ENCODE data around the gene TPP1. TPM values are rescaled to one million over a fixed set of nuclear protein-coding genes. Genes with fewer than 3 reads are reported as not detected.
A peak's percentile ranks its signal among the peaks of the same experiment; 100 is the strongest.

Gene TPP1
- total RNA-seq, 1 donor from 2014 or later = 207 TPM

GRCh38 chr11:6588018-6588417, 31.2 kb downstream of the TPP1 start:
- intact Hi-C loops (cut with DNase I) = no loop called here
- ATAC-seq = no peak
- peaks cover 12% of the 10 kb centered on the region for H3K9me3 ChIP-seq
- DNase-seq = no peak
- no peaks in the 10 kb centered on the region for H3K4me1 ChIP-seq
- TF ChIP-seq, protein P1, sequence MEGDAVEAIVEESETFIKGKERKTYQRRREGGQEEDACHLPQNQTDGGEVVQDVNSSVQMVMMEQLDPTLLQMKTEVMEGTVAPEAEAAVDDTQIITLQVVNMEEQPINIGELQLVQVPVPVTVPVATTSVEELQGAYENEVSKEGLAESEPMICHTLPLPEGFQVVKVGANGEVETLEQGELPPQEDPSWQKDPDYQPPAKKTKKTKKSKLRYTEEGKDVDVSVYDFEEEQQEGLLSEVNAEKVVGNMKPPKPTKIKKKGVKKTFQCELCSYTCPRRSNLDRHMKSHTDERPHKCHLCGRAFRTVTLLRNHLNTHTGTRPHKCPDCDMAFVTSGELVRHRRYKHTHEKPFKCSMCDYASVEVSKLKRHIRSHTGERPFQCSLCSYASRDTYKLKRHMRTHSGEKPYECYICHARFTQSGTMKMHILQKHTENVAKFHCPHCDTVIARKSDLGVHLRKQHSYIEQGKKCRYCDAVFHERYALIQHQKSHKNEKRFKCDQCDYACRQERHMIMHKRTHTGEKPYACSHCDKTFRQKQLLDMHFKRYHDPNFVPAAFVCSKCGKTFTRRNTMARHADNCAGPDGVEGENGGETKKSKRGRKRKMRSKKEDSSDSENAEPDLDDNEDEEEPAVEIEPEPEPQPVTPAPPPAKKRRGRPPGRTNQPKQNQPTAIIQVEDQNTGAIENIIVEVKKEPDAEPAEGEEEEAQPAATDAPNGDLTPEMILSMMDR (IDR thresholded peaks at IDR 0.05) = no peak
- H3K4me3 ChIP-seq = no peak overlapping the region
- H3K27ac ChIP-seq = no peak overlapping the region
- H3K27me3 ChIP-seq = no peaks in the 10 kb centered on the region
- H3K36me3 ChIP-seq = peaks cover 8% of the 10 kb centered on the region

DNA sequence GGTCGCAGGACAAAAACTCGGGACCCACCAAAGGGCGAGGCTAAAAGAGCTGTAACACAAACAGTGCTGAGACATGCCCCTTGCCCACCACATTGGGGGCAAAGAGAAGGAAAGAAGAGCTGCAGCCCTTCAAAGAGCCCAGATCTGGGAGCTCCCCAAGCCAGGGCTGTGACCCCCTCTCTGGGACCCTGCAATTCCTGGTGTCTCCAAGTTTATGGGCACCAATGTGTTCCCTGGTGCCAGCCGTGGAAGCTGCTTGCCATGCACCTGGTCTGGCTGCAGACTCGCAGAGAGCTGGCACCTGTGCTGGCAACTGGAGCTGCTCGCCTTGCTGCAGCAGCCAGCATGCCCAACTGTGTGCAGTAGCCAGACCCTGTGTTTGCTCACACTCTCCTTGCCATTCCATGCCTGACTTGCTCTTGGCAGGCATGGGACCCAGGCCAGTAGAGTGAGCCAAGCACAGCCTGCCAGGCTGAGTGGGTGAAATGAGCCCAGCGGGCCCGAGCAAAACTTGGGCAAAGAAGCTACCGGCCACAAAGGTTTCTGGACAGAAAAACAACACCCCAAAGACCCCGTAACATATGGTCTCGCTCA, 31.8 kb downstream of the TPP1 start:
- H3K27ac ChIP-seq = no peak overlapping the region
- DNase-seq (no peak), ATAC-seq (peak; percentile 58)
- H3K9me3 ChIP-seq = peaks cover 12% of the 10 kb centered on the region
- intact Hi-C loops (cut with DNase I) = no loop called here
- H3K36me3 ChIP-seq = peaks cover 5% of the 10 kb centered on the region
- no peak overlapping the region for H3K4me3 ChIP-seq
- TF ChIP-seq, protein P1 (IDR thresholded peaks at IDR 0.05) = no peak
- H3K4me1 ChIP-seq = no peaks in the 10 kb centered on the region
- H3K27me3 ChIP-seq = no peaks in the 10 kb centered on the region

GRCh38 chr11:6586434-6587359, 32.5 kb downstream of the TPP1 start:
- peaks cover under 1% of the 10 kb centered on the region for H3K36me3 ChIP-seq
- TF ChIP-seq, protein P1 (IDR thresholded peaks at IDR 0.05) = no peak
- H3K27ac ChIP-seq = no peak overlapping the region
- H3K9me3 ChIP-seq = peaks cover 12% of the 10 kb centered on the region
- H3K4me1 ChIP-seq = no peaks in the 10 kb centered on the region
- no peak overlapping the region for H3K4me3 ChIP-seq
- intact Hi-C loops (cut with DNase I) = no loop called here
- ATAC-seq (peak; percentile 26), DNase-seq (no peak)
- H3K27me3 ChIP-seq = no peaks in the 10 kb centered on the region

DNA sequence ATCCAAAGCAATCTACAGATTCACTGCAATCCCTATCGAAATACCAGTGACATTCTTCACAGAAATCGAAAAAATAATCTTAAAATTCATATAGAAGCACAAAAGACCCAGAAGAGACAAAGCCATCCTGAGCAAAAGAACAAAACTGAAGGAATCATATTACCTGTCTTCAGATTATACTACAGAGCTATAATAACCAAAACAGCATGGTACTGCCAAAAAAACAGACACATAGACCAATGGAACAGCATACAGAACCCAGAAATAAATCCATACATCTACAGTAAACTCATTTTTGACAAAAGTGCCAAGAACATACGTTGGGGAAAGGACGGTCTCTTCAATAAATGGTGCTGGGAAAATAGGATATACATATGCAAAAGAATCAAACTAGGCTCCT, 34.7 kb downstream of the TPP1 start:
- TF ChIP-seq, protein P1 (IDR thresholded peaks at IDR 0.05) = no peak
- intact Hi-C loops (cut with DNase I) = no loop called here

GRCh38 chr11:6583584-6583983, 35.6 kb downstream of the TPP1 start:
- no peaks in the 10 kb centered on the region for H3K27me3 ChIP-seq
- intact Hi-C loops (cut with DNase I) = no loop called here
- H3K9me3 ChIP-seq = peaks cover 12% of the 10 kb centered on the region
- H3K27ac ChIP-seq = no peak overlapping the region
- ATAC-seq (no peak), DNase-seq (no peak)
- TF ChIP-seq, protein P1 (IDR thresholded peaks at IDR 0.05) = no peak
- no peaks in the 10 kb centered on the region for H3K4me1 ChIP-seq
- no peaks in the 10 kb centered on the region for H3K36me3 ChIP-seq
- H3K4me3 ChIP-seq = no peak overlapping the region

More for the DNA sequence above, 34.7 kb downstream of the TPP1 start:
- DNase-seq (no peak), ATAC-seq (no peak)
- Histone ChIP-seq H3K36me3 (no peaks in the 10 kb centered on the region), H3K9me3 (peaks cover 12% of the 10 kb centered on the region), H3K27me3 (no peaks in the 10 kb centered on the region), H3K4me1 (no peaks in the 10 kb centered on the region), H3K4me3 (no peak overlapping the region), H3K27ac (no peak overlapping the region)
